Measurements from ENCODE around the gene ARHGAP44. TPM values are rescaled to one million over a fixed set of nuclear protein-coding genes. Genes with fewer than 3 reads are reported as not detected.

Gene ARHGAP44
- total RNA-seq, 1 donor from 2014 or later = 0.79 TPM

GRCh38 chr17:13010959-13011358, 221.7 kb downstream of the ARHGAP44 start:
- Histone ChIP-seq H3K36me3 (ENCODE audit: control insufficient read depth, insufficient read depth, low read length) (peaks cover 31% of the 10 kb centered on the region), H3K27me3 (ENCODE audit: control insufficient read depth, insufficient read depth, low read length) (no peaks in the 10 kb centered on the region), H3K4me3 (ENCODE audit: low read depth, low read length) (no peak overlapping the region)
- DNase-seq (ENCODE audit: low read depth) = no peak
- TF ChIP-seq CTCF (IDR thresholded peaks at IDR 0.05; ENCODE audit: insufficient read depth, low read length, severe bottlenecking) = no peak
- FAIRE-seq = no peak

- FAIRE-seq = no peak
- no peak overlapping the region for H3K4me3 ChIP-seq (ENCODE audit: low read depth, low read length)
- peaks cover 30% of the 10 kb centered on the region for H3K36me3 ChIP-seq (ENCODE audit: control insufficient read depth, insufficient read depth, low read length)
- no peak for DNase-seq (ENCODE audit: low read depth)
- H3K27me3 ChIP-seq (ENCODE audit: control insufficient read depth, insufficient read depth, low read length) = no peaks in the 10 kb centered on the region
- no peak for TF ChIP-seq CTCF (IDR thresholded peaks at IDR 0.05; ENCODE audit: insufficient read depth, low read length, severe bottlenecking)
Measured at GRCh38 chr17:13014801-13015200, 225.5 kb downstream of the ARHGAP44 start.

- no peak for TF ChIP-seq CTCF (IDR thresholded peaks at IDR 0.05; ENCODE audit: insufficient read depth, low read length, severe bottlenecking)
- Histone ChIP-seq H3K36me3 (ENCODE audit: control insufficient read depth, insufficient read depth, low read length) (peaks cover 21% of the 10 kb centered on the region), H3K27me3 (ENCODE audit: control insufficient read depth, insufficient read depth, low read length) (no peaks in the 10 kb centered on the region), H3K4me3 (ENCODE audit: low read depth, low read length) (peak overlapping the region; percentile 85)
- FAIRE-seq = no peak
- peak; percentile 37 for DNase-seq (ENCODE audit: low read depth)
Measured at GRCh38 chr17:13016881-13017654, 227.8 kb downstream of the ARHGAP44 start.

GRCh38 chr17:13017655-13018459, 228.6 kb downstream of the ARHGAP44 start, which contains the start of gene ELAC2:
TSS of gene ELAC2 (minus strand) at chr17:13018027. CDS start at chr17:13017947, 80 bp downstream.
- TF ChIP-seq CTCF (IDR thresholded peaks at IDR 0.05; ENCODE audit: insufficient read depth, low read length, severe bottlenecking) = peak; percentile 14
- Histone ChIP-seq H3K36me3 (ENCODE audit: control insufficient read depth, insufficient read depth, low read length) (peaks cover 16% of the 10 kb centered on the region), H3K27me3 (ENCODE audit: control insufficient read depth, insufficient read depth, low read length) (no peaks in the 10 kb centered on the region), H3K4me3 (ENCODE audit: low read depth, low read length) (peak within 1 kb of the TSS; percentile 85)
- no peak for FAIRE-seq
- DNase-seq (ENCODE audit: low read depth) = peak; percentile 94

GRCh38 chr17:13024016-13024415, 234.7 kb downstream of the ARHGAP44 start:
- Histone ChIP-seq H3K4me3 (ENCODE audit: low read depth, low read length) (no peak overlapping the region), H3K36me3 (ENCODE audit: control insufficient read depth, insufficient read depth, low read length) (no peaks in the 10 kb centered on the region), H3K27me3 (ENCODE audit: control insufficient read depth, insufficient read depth, low read length) (no peaks in the 10 kb centered on the region)
- TF ChIP-seq CTCF (IDR thresholded peaks at IDR 0.05; ENCODE audit: insufficient read depth, low read length, severe bottlenecking) = no peak
- no peak for DNase-seq (ENCODE audit: low read depth)
- FAIRE-seq = no peak

Measured in bronchial epithelial cell (primary cell).